Measurements from ENCODE around the gene MKLN1. TPM values are rescaled to one million over a fixed set of nuclear protein-coding genes. Genes with fewer than 3 reads are reported as not detected.

The MKLN1 gene
- total RNA-seq, 2 experiments from 2014 or later = 12.1 to 56.6 TPM

DNA sequence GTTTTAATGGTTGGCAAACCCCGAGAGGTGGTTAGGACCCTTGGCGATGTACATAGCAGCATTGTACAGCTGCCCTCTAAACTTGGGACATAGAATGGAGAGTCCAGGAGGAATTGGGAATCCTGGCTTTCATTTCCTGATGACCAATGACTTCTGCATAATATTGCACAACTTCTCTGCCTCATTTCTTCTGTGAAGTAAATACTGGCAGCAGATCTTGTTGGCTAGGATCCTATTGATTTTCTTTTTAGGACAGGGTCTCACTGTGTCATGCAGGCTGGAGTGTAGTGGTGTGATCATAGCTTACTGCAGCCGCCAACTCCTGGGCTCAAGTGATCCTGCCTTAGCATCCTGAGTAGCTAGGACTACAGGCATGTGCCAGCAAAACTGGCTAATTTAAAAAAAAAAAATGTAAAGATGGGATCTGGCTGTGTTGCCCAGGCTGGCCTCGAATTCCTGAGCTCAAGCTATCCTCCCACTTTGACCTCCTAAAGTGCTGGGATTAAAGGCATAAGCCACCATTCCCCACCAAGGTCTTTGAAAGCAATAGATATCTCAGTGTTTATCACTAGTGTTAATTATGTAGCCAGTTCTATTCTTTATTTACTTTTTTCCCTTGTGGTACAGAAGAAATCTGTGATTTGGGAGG lies 170.7 kb downstream of the MKLN1 start:
- no peak overlapping the region for H3K4me3 ChIP-seq (ENCODE audit: low read depth, low read length, poor library complexity, severe bottlenecking)
- no peak overlapping the region for H3K27ac ChIP-seq (ENCODE audit: low read depth, low read length, poor library complexity, severe bottlenecking)
- ChIA-PET POLR2A (interaction anchor here (0.9 to 1.2 kb wide), 2 partner anchors 13 to 20 kb away, joined by 3 read pairs; no protein-coding TSS in a partner anchor), CTCF (ENCODE audit: unreplicated experiment) (no interaction called here)
- intact Hi-C loops (cut with micrococcal nuclease; ENCODE audit: unreplicated experiment) = no loop called here
- no peaks in the 10 kb centered on the region for H3K4me1 ChIP-seq (ENCODE audit: insufficient read depth, low read length, poor library complexity, severe bottlenecking)
- no peaks in the 10 kb centered on the region for H3K9me3 ChIP-seq (ENCODE audit: low read length)
- no peak for TF ChIP-seq EZH2phosphoT487 (IDR thresholded peaks at IDR 0.05; ENCODE audit: borderline replicate concordance, low read depth, low read length)
- TF ChIP-seq, protein P1, sequence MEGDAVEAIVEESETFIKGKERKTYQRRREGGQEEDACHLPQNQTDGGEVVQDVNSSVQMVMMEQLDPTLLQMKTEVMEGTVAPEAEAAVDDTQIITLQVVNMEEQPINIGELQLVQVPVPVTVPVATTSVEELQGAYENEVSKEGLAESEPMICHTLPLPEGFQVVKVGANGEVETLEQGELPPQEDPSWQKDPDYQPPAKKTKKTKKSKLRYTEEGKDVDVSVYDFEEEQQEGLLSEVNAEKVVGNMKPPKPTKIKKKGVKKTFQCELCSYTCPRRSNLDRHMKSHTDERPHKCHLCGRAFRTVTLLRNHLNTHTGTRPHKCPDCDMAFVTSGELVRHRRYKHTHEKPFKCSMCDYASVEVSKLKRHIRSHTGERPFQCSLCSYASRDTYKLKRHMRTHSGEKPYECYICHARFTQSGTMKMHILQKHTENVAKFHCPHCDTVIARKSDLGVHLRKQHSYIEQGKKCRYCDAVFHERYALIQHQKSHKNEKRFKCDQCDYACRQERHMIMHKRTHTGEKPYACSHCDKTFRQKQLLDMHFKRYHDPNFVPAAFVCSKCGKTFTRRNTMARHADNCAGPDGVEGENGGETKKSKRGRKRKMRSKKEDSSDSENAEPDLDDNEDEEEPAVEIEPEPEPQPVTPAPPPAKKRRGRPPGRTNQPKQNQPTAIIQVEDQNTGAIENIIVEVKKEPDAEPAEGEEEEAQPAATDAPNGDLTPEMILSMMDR (conservative IDR thresholded peaks at IDR 0.05; ENCODE audit: low read length) = no peak
- no peaks in the 10 kb centered on the region for H3K79me2 ChIP-seq (ENCODE audit: insufficient read depth, low read depth, low read length)
- H3K4me2 ChIP-seq (ENCODE audit: low read length) = no peak overlapping the region
- no peaks in the 10 kb centered on the region for H3K36me3 ChIP-seq (ENCODE audit: insufficient read depth, low read length)
- no peaks in the 10 kb centered on the region for H3K9me2 ChIP-seq (ENCODE audit: insufficient read depth, low read length)
- no TSS peak for BruUV-seq (replicated peaks)
- no peaks in the 10 kb centered on the region for H4K20me1 ChIP-seq (ENCODE audit: insufficient read depth, low read length)
- DNase-seq (ENCODE audit: low spot score) = no peak
- H2AFZ ChIP-seq (ENCODE audit: low read length) = no peak overlapping the region

DNA sequence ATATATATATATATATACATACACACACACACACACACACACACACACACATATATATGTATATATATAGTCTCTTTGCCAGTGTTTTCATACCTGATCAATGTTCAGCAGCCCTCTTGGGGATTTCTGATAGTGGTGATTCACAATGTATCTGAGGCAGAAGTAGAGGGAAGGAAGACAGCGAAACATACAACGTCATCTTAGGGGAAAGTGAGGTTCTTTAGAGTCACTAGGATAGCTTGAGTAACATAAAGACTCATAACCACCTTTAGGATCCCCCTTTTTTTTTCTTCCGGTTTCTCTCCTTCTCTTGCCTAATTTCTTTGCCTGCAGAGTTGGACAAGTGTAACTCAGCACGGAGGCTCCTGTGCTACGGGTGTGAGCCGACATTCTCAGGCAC lies 172.1 kb downstream of the MKLN1 start:
- POLR2A ChIA-PET = interaction anchor here (0.6 to 1.3 kb wide), 3 partner anchors 45 to 659 kb away, joined by 3 to 5 read pairs (median 5); no protein-coding TSS in a partner anchor
- Histone ChIP-seq H3K4me1 (ENCODE audit: insufficient read depth, low read length, poor library complexity, severe bottlenecking) (no peaks in the 10 kb centered on the region), H3K9me2 (ENCODE audit: insufficient read depth, low read length) (no peaks in the 10 kb centered on the region), H3K27ac (ENCODE audit: low read depth, low read length, poor library complexity, severe bottlenecking) (no peak overlapping the region), H3K79me2 (ENCODE audit: insufficient read depth, low read depth, low read length) (no peaks in the 10 kb centered on the region), H3K36me3 (ENCODE audit: insufficient read depth, low read length) (no peaks in the 10 kb centered on the region), H2AFZ (ENCODE audit: low read length) (no peak overlapping the region), H3K4me3 (ENCODE audit: low read depth, low read length, poor library complexity, severe bottlenecking) (no peak overlapping the region), H3K9me3 (ENCODE audit: low read length) (no peaks in the 10 kb centered on the region), H3K4me2 (ENCODE audit: low read length) (no peak overlapping the region), H4K20me1 (ENCODE audit: insufficient read depth, low read length) (no peaks in the 10 kb centered on the region)
- CTCF ChIA-PET (ENCODE audit: unreplicated experiment) = no interaction called here
- no peak for DNase-seq (ENCODE audit: low spot score)
- no peak for TF ChIP-seq EZH2phosphoT487 (IDR thresholded peaks at IDR 0.05; ENCODE audit: borderline replicate concordance, low read depth, low read length)
- TF ChIP-seq, protein P1 (conservative IDR thresholded peaks at IDR 0.05; ENCODE audit: low read length) = no peak
- intact Hi-C loops (cut with micrococcal nuclease; ENCODE audit: unreplicated experiment) = loop anchor here (10.0 kb wide), 1 partner anchor 655 kb away; no protein-coding TSS in a partner anchor
- BruUV-seq (replicated peaks) = no TSS peak

DNA sequence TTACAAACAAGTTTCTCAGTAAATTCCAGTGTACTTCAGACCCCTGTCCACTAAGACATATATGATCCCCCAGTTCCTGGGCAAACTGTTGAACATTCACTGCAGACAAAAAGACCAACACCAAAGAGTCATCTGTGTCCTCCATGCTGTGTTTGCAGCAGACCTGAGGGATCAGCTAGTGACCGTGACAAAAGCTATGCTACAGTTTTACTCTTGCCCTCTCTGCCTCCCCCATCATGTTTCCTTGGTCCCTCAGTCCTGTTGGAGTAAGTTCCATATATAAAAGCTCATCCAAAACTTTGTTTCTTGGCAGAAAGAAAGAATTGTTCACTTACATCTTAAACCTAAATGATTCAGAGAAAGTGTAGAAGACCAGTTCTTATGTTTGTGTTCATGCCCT lies 172.7 kb downstream of the MKLN1 start:
- no peak for TF ChIP-seq EZH2phosphoT487 (IDR thresholded peaks at IDR 0.05; ENCODE audit: borderline replicate concordance, low read depth, low read length)
- TF ChIP-seq, protein P1 (conservative IDR thresholded peaks at IDR 0.05; ENCODE audit: low read length) = no peak
- H3K9me2 ChIP-seq (ENCODE audit: insufficient read depth, low read length) = no peaks in the 10 kb centered on the region
- no peak overlapping the region for H3K4me2 ChIP-seq (ENCODE audit: low read length)
- intact Hi-C loops (cut with micrococcal nuclease; ENCODE audit: unreplicated experiment) = loop anchor here (10.0 kb wide), 1 partner anchor 656 kb away; no protein-coding TSS in a partner anchor
- no peaks in the 10 kb centered on the region for H3K36me3 ChIP-seq (ENCODE audit: insufficient read depth, low read length)
- H3K4me1 ChIP-seq (ENCODE audit: insufficient read depth, low read length, poor library complexity, severe bottlenecking) = no peaks in the 10 kb centered on the region
- DNase-seq (ENCODE audit: low spot score) = no peak
- H4K20me1 ChIP-seq (ENCODE audit: insufficient read depth, low read length) = no peaks in the 10 kb centered on the region
- H3K9me3 ChIP-seq (ENCODE audit: low read length) = no peaks in the 10 kb centered on the region
- no peaks in the 10 kb centered on the region for H3K79me2 ChIP-seq (ENCODE audit: insufficient read depth, low read depth, low read length)
- BruUV-seq (replicated peaks) = no TSS peak
- CTCF ChIA-PET (ENCODE audit: unreplicated experiment) = no interaction called here
- POLR2A ChIA-PET = interaction anchor here (1.1 to 1.3 kb wide), 2 partner anchors 139 to 659 kb away, joined by 3 to 5 read pairs; no protein-coding TSS in a partner anchor
- H2AFZ ChIP-seq (ENCODE audit: low read length) = no peak overlapping the region
- H3K27ac ChIP-seq (ENCODE audit: low read depth, low read length, poor library complexity, severe bottlenecking) = no peak overlapping the region
- no peak overlapping the region for H3K4me3 ChIP-seq (ENCODE audit: low read depth, low read length, poor library complexity, severe bottlenecking)
